ENCODE results near the gene MED26. TPM values are rescaled to one million over a fixed set of nuclear protein-coding genes. Genes with fewer than 3 reads are reported as not detected.
A peak's percentile ranks its signal among the peaks of the same experiment; 100 is the strongest.

Gene MED26
- total RNA-seq, 6 experiments from 2014 or later: 7.9 to 9.9 (median 8.8) TPM

DNA sequence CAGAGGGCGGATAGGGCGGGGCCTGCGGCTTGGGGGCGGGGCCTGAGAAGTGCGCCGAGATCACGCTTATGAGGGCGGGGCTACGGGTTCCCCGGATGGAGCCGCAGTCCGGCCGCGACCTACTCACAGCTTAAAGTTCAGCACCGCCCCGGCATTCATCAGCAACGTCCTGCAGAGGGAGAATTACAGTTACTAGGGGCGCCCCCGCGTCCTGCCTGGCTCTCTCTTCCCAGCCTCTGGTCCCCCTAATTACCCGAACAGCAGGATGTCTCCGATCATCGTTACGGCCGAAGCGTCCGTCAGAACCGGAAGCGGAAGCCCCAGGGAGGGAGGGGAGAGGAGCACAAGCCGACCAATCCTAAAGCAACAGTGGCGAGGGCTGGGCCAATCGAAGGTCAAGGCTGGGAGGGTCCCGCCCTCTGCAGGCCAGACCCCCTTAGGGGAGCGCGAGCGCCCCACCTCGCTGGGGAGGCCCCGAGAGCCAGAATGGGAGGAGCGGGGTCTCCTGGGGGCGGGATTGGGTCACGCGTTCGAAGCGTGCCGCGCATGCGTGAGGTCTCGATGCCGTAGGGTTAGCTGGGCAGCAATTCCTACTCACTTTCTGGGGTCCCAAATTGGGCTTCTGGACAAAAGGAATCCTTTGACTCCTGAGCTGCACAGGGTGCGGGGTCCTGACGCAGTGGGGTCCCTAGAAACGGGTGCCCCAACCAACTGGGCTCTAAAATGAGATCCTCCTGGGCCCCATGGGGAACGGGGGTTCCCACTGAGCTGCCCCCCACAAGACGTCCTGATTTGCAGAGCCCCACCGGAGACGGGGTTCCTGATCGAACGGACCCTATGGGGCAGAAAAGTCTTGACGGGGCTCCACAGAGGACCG lies 32.1 kb upstream of the MED26 start, which contains the start of gene SMIM7:
SMIM7 (minus strand) TSS at position 313 of the 877 bp plus-strand sequence; CDS start at position 279, 34 bp downstream.
- no peaks in the 10 kb centered on the region for H3K9me3 Mint-ChIP-seq

DNA sequence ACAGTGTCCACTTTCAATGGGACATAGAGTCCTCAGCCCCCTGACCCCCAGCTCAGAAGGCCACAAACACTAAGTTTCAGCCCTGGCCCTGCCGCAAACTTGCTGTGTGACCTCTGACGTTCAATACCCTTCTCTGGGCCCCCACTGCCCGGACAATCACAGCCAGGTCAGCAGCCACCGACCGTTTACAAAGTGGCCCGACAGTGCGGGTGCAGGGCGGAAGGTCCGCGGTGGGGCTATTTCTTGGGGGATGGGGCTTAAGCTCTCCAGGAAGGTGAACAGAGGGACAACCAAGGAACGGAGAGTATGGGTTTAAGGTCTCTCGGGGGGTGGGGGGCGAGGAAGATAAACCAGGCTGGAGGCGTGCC lies 31.4 kb upstream of the MED26 start:
- Mint-ChIP-seq H3K9me3 (no peaks in the 10 kb centered on the region), H3K27me3 (ENCODE audit: insufficient read depth) (peaks cover 9% of the 10 kb centered on the region), H3K27ac (peak overlapping the region; percentile 99), H3K4me1 (ENCODE audit: low read depth) (peaks cover 12% of the 10 kb centered on the region), H3K4me3 (peak overlapping the region; percentile 100), H3K36me3 (ENCODE audit: low read depth) (peaks cover 18% of the 10 kb centered on the region)
- TF ChIP-seq, protein P1, sequence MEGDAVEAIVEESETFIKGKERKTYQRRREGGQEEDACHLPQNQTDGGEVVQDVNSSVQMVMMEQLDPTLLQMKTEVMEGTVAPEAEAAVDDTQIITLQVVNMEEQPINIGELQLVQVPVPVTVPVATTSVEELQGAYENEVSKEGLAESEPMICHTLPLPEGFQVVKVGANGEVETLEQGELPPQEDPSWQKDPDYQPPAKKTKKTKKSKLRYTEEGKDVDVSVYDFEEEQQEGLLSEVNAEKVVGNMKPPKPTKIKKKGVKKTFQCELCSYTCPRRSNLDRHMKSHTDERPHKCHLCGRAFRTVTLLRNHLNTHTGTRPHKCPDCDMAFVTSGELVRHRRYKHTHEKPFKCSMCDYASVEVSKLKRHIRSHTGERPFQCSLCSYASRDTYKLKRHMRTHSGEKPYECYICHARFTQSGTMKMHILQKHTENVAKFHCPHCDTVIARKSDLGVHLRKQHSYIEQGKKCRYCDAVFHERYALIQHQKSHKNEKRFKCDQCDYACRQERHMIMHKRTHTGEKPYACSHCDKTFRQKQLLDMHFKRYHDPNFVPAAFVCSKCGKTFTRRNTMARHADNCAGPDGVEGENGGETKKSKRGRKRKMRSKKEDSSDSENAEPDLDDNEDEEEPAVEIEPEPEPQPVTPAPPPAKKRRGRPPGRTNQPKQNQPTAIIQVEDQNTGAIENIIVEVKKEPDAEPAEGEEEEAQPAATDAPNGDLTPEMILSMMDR (IDR thresholded peaks at IDR 0.05): no peak
- DNase-seq: no peak

More for the DNA sequence above, 32.1 kb upstream of the MED26 start, which contains the start of gene SMIM7:
- TF ChIP-seq, protein P1 (IDR thresholded peaks at IDR 0.05): peak; percentile 64
- H3K27me3 Mint-ChIP-seq (ENCODE audit: insufficient read depth): peaks cover 9% of the 10 kb centered on the region
- peak within 1 kb of the TSS; percentile 100 for H3K4me3 Mint-ChIP-seq
- peaks cover 14% of the 10 kb centered on the region for H3K36me3 Mint-ChIP-seq (ENCODE audit: low read depth)
- peak; percentile 98 for DNase-seq
- peak within 1 kb of the TSS; percentile 99 for H3K27ac Mint-ChIP-seq
- peaks cover 12% of the 10 kb centered on the region for H3K4me1 Mint-ChIP-seq (ENCODE audit: low read depth)

DNA sequence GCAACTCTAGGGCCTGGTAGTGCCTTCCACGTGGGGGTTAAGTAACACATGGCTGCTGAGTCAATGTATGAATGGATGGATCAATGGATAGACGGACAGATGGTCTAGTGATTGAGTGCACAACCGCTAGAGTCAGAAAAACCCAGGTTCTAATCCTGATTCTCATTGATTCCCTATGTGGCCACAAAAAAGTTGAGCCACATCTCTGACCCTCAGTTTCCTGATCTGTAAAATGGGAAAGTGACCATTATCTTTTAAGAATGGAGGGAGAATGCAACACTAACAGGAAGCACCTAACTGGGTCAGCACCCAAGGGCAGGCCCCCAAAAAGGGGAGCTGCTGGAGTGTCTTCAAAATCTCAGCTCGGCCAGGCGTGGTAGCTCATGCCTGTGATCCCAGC lies 29.4 kb upstream of the MED26 start:
- Mint-ChIP-seq H3K36me3 (ENCODE audit: low read depth) (peaks cover 33% of the 10 kb centered on the region), H3K4me1 (ENCODE audit: low read depth) (peaks cover 12% of the 10 kb centered on the region), H3K27me3 (ENCODE audit: insufficient read depth) (no peaks in the 10 kb centered on the region), H3K9me3 (no peaks in the 10 kb centered on the region), H3K4me3 (no peak overlapping the region), H3K27ac (no peak overlapping the region)
- TF ChIP-seq, protein P1 (IDR thresholded peaks at IDR 0.05): no peak
- no peak for DNase-seq

DNA sequence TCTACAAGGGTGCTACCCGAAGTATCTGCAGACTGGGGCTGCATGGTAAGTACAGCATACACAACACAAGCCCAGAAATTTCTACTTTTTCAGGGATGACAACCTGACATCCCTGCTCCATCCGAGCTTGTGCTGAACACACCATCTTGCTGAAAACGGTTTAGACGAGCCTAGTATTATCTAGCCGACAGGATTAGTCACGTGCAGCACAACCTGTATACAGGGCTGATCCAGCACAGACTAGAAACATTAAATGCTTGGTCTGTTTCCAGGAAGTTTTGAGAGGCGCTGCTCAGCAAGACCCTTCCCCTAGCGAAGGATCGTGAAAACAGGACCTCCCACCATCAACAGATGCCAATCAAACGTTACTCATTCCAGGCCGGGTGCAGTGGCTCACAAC lies 27.7 kb upstream of the MED26 start:
- Mint-ChIP-seq H3K36me3 (ENCODE audit: low read depth) (peaks cover 48% of the 10 kb centered on the region), H3K27ac (no peak overlapping the region)

DNA sequence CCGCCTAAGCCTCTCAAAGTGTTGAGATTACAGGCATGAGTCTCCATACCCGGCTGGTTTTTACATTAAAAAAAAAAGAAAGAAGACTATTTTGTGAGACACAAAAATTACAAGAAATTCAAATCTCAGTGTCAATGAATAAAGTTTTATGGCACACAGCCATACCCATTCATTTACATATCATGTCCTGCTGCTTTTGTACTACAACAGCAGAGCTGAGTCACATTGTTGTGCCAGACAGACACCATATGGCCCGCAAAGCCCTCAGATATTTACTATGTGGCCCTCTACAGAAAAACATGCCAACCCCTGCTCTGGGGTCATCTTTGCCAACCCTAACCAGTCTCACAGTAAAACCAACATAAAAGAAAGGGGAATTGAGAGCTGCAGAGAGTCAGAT lies 26.6 kb upstream of the MED26 start:
- H3K27ac Mint-ChIP-seq: no peak overlapping the region
- H3K36me3 Mint-ChIP-seq (ENCODE audit: low read depth): peaks cover 52% of the 10 kb centered on the region
- no peak for DNase-seq
- H3K9me3 Mint-ChIP-seq: no peaks in the 10 kb centered on the region
- peaks cover 2% of the 10 kb centered on the region; the same call in 1 of the 2 replicates for H3K27me3 Mint-ChIP-seq (ENCODE audit: insufficient read depth)
- H3K4me1 Mint-ChIP-seq (ENCODE audit: low read depth): peaks cover 12% of the 10 kb centered on the region
- TF ChIP-seq, protein P1 (IDR thresholded peaks at IDR 0.05): no peak
- no peak overlapping the region for H3K4me3 Mint-ChIP-seq

More for the DNA sequence above, 27.7 kb upstream of the MED26 start:
- no peak for DNase-seq
- Mint-ChIP-seq H3K4me3 (no peak overlapping the region), H3K4me1 (ENCODE audit: low read depth) (peaks cover 12% of the 10 kb centered on the region), H3K27me3 (ENCODE audit: insufficient read depth) (peaks cover 2% of the 10 kb centered on the region; the same call in 1 of the 2 replicates), H3K9me3 (no peaks in the 10 kb centered on the region)
- TF ChIP-seq, protein P1 (IDR thresholded peaks at IDR 0.05): no peak
